ENCODE measurements around the gene OR52N4.
"Not testable (repeated sequence)": the region's sequence is repeated elsewhere in the genome, so short reads cannot be mapped to it uniquely, and the experiment has no call there.

OR52N4 gene

DNA sequence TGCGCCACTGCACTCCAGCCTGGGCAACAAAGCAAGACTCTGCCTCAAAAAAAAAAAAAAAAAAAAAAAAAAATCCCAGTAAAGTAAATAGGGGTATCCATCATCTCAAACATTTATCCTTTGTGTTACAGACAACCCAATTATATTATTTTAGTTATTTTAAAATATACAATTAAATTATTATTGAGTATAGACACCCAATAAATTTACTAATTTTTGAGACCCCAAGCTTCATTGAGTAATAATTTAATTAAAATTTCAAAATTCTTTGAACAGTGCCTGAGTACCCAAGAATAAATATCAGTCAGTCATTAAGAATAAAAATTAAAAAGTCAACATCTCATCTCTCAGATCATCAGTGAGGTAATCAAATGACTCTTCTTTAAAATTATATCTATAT is at the start of gene OR52N4:
Gene OR52N4 (plus strand): TSS at position 301 of the 400 bp plus-strand sequence. CDS start 498 bp downstream, outside the sequence.
- no peak for DNase-seq

DNA sequence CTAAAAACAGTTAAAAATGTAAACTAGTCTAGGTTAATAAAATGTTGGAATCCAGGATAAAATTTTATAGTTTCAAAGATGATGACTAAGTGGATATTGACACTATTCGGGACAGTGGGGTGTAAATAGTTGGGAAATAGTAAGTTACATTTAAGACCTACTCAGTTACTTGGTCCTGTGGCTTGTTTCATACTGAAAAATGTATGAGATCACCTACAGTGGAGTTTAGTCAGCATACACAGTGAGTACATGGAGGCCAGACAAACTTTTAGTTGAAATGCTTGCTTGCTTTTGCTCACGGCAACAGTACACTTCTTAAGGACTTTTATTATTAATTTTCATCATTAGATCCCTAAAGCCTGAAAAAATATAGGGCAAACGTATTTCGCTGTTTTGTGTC is 48.4 kb upstream of the OR52N4 start:
- no peak for DNase-seq

DNA sequence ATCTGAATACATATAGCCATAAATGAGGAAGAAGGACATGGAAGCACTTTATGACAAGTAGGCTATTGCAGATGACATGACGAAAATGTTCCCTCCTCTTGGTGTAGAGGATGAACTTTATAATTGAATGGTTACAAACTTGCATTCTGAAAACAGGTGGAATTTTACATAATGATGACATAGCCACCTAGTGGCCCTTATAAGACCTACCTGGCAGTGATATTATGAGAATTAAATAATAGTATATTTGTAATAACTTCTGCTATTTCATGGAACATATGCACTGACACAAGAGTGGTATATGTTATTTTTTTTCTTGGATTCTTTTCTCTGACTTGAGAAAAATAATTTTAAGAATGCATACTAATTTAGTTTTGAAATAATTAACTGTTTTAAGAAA is 41.5 kb upstream of the OR52N4 start:
- DNase-seq = no peak

DNA sequence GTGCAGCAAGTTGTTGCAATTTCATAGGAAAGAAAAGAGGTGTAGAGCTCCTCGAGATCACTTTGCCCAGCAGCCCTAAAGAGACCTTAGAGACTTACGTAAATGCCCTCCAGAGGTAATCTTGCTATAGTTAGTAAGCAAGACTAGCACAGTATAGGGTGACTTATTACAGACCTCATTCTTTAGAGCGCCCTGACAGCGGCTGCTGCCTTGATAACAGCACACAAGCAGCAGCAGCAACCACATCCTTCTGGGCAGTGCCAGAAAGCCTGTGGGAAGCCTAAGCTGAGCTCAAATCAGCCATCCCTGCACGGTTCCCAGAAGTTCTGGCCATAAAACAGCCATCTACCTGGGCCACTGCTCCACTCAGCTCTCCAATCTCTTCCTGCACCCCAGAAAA is 40.3 kb upstream of the OR52N4 start:
- DNase-seq = no peak

DNA sequence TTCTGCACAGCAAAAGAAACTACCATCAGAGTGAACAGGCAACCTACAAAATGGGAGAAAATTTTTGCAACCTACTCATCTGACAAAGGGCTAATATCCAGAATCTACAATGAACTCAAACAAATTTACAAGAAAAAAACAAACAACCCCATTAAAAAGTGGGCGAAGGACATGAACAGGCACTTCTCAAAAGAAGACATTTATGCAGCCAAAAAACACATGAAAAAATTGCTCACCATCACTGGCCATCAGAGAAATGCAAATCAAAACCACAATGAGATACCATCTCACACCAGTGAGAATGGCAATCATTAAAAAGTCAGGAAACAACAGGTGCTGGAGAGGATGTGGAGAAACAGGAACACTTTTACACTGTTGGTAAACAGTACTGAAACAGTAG is 37.5 kb upstream of the OR52N4 start:
- not testable (repeated sequence) for DNase-seq

DNA sequence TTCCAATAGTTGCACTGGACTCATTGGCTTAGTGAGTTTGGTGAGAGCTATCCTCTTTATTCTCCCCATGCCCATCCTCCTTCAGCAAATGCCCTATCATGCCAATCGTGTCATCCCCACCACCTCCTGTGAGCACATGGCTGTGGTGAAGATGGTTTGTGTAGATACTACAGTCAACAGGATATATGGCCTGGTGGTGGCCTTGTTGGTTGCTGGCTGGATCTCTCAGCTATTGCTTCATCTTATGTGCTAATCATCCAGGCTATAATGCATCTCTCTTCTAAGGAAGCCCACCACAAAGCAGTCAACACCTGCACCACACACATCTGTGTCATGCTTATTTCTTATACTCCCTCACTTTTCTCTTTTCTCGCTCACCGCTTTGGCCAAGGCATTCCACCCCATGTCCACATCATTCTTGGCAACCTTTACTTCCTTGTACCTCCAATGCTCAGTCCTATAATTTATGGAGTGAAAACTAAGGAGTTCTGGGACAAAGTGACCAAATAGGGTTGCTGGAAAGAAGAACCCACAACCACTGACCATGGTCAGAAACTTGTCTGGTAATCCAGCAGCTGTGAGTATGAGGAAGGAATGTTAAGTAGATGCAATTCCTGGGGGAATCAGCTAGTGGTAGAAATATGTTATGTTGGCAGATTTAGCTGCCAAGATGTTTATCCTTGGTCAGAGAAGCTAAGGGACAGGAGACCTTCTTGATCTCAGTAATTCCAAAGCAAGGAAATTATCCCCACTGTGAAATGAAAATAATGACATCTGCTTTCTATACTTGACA is 34.1 kb upstream of the OR52N4 start:
- no peak for DNase-seq

DNA sequence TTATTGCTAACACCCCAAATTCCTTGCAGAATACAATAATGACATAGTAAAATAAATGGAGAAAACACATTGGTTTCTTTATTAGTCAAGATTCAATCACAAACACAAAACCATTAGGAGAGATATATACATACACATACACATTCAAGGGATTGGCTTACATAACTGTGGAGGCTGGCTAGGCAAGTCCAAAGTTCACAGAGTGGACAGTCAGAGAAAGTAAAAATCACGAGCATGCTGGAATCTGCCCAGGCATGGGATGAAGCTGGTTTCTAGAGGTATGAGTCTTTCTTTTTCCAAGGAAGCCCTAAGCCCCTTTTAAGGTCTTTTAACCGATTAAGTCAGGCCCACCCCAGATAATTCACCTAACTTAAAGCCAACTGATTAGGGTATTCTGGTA is 31.4 kb upstream of the OR52N4 start:
- DNase-seq = no peak

DNA sequence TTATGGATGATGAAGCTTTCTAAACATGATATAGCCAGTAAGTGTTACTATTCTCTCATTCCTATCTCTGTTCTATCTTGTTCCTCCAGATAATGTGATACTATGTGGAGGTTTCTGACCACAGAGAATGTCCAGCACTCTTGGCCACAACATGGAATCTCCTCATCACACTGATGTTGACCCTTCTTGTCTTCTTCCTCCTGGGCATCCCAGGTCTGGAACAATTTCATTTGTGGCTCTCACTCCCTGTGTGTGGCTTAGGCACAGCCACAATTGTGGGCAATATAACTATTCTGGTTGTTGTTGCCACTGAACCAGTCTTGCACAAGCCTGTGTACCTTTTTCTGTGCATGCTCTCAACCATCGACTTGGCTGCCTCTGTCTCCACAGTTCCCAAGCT is 27.7 kb upstream of the OR52N4 start:
- DNase-seq = no peak

DNA sequence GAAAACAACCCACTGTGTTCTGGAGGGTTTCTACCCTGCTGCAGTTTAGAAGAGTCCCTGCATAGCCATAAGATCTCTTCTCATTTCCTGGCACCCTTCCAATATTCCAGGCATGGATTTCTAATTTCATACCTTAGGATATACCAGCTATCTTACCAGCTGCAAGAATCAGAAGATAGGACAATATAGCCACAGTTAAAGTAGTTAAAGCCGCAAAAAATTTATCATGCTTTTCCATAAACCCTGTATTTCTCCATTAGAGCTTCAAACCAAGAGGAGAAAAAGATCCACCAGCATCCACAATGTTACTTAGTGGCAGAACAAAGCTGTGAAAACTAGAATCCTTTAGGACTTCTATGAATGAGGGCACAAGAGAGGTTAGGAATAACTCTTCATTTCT is 26.4 kb upstream of the OR52N4 start:
- no peak for DNase-seq

DNA sequence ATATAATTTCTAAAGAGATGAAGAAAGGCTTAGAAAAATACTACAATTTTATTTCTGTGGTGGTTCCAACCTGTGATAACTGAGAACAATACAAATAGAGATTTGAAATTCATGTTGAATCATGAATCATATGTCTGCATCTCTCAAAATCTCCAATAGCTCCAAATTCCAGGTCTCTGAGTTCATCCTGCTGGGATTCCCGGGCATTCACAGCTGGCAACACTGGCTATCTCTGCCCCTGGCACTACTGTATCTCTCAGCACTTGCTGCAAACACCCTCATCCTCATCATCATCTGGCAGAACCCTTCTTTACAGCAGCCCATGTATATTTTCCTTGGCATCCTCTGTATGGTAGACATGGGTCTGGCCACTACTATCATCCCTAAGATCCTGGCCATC is 17.6 kb upstream of the OR52N4 start, which contains the start of gene OR56B1:
Gene OR56B1 (plus strand): TSS at position 53 of the 400 bp plus-strand sequence. CDS start 69 bp downstream, at position 122.
- DNase-seq = no peak

DNA sequence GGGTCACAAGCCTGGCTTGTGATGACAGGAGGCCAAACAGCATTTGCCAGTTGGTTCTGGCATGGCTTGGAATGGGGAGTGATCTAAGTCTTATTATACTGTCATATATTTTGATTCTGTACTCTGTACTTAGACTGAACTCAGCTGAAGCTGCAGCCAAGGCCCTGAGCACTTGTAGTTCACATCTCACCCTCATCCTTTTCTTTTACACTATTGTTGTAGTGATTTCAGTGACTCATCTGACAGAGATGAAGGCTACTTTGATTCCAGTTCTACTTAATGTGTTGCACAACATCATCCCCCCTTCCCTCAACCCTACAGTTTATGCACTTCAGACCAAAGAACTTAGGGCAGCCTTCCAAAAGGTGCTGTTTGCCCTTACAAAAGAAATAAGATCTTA is 17.0 kb upstream of the OR52N4 start:
- DNase-seq = no peak

DNA sequence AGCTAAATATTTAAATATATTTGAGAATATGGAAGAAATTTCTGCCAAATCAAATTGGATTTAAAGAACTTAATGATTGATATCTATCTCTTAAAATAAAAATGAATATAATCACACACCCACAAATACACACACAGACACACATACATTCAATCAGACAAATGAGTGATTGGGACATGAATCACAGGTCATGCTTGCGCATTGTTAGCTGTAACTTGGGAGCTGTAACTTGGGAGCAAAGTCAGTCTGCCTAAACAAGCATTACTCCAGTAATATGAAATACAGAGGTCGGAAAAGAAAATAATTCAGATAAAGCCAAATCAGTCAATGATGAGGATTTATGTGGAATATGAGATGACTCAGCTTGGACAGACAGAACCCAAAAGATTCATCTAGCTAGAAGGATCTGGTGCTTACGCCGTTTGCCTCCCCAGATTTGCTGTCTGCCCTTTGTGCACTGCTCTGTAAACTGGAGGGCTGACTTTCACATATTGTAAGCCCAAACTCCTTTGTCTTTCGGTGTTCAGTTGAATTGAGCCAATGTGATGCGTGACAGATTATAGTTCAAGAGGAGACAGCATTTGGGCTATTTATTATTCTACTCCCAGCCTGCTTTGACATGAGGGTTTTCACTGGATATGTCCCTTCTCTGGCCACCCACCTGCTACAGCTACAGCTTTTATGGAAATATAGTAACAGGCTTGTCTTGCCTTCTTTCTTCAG is 16.2 kb upstream of the OR52N4 start:
- no peak for DNase-seq

DNA sequence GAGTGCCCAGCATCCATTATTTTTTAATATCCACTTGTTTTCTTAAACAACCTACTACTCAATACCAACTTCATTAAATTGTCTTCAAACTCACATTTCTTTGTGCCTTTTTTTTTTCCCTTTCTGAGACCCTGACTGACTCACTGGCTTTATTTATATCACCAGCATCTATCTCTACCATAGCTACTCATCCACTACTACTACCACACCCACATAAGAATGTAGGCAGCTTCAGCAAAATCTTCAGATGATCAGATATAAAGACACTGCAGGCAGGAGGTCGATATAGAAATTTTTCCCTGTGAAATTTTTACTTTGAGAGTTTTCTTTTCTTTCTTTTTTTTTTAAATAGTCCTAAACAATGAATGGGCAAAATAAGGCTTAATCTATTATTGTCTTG is 15.6 kb upstream of the OR52N4 start:
- DNase-seq = no peak

DNA sequence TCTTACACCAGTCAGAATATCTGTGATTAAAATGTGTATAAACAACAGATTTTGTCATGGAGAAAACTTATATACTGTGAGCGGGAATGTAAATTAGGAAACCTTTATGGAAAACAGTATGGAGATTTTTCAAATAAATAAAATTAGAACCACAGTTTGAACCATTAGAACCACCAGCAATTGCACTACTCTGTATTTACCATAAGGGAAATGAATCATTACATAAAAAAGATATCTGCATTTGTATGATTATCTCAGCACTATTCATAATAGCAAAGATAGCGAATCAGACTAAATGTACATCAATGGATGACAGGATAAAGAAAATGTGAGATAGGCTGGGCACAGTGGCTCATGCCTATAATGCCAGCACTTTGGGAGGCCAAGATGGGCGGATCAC is 7.4 kb upstream of the OR52N4 start:
- no peak for DNase-seq

DNA sequence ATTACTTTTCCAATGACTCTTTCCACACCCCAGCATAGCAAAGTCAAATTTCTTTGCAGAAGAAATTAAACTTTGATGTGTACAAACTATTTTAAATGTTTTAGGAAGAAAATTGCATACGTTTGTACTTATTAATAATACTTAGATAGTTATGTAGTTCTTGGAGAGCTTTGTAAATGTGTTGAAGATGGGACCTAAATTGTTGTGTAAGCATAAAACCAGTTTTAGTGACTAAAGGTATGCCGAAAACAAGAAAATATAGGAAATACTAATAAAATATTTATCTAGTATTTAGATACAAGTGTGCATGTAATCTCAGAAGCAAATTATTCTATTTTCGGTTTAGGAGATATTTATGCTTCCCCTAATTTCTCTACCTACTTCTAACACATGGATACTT is 4.2 kb upstream of the OR52N4 start:
- no peak for DNase-seq

DNA sequence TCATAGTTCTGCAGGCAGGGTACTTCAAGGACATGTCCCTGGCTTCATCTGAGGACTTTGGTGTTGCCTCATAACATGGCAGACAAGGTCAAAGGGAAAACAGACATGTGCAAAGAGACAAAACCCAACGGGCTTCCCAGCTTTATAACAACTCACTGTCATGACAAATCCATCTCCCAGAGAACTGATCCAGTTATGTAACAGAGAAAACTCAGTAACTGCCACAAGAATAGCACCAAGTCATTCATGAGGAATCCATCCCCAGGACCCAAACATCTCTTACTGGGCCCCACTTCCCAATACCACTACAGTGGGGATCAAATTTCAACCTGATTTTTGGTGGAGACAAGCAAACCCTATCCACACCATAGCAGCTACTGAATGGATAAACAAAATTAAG is 13.0 kb downstream of the OR52N4 start:
- DNase-seq = no peak

DNA sequence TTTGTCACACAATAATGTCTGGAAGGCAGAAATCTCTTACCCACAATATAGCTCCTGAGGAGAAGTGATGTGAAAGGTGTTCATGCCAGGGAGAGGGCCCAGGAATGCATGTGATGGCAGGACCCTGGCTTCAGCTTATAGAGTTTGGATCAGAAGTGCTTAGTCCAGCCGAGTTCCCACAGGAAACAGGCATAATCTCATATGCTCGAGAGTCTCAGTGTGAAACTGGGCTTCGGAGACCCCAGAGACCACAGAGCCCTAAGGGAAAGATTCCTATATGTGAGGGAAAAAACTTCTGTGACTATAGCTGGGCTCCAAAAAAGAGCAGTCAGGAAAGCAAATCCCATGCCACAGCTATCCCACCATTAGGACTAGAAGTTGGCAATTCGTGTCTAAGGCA is 29.2 kb downstream of the OR52N4 start, which contains the start of gene OR52N5:
Gene OR52N5 (minus strand): TSS at position 101 of the 400 bp plus-strand sequence. CDS start 4,721 bp downstream, outside the sequence.
- DNase-seq = no peak

DNA sequence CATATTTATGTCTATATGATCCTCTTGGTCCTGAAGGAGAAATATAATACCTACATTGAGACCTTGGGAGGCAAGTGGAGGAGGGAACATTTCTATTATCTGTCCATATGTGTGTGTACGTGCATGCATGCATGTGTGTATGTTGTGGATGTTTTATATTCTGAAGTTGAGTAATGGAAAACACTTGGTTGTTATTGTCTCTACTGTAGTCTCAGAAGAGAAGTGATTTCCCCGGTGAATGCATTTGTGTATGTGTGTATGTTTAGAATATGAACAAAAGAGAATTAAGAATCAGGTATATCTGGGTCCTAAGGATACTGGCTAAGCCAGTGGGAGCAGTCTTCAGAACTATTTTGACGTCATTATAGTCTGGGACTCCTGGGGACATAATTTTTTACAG is 37.1 kb downstream of the OR52N4 start, which contains the start of gene OR52N1:
Gene OR52N1 (minus strand): TSS at position 101 of the 400 bp plus-strand sequence. CDS start 2,449 bp downstream, outside the sequence.
- no peak for DNase-seq

DNA sequence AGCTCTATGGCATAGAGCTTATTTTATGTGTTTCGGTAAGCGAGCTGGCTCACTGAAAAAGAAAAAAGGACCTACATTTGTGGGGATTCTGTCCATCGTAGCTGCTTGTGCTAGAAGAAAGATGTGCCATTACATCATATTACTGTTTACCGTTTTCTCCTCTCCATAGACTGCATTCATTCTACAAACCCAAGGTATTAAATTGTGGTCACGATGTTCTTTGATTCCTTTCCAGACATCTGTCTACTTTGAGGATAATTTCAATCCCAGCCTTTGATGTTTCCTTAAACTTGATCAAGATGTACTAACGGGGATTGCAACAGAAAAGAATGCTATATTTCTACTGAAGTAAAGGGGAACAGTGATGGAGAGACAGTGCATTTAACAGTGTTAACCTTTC is 42.5 kb downstream of the OR52N4 start:
- no peak for DNase-seq

DNA sequence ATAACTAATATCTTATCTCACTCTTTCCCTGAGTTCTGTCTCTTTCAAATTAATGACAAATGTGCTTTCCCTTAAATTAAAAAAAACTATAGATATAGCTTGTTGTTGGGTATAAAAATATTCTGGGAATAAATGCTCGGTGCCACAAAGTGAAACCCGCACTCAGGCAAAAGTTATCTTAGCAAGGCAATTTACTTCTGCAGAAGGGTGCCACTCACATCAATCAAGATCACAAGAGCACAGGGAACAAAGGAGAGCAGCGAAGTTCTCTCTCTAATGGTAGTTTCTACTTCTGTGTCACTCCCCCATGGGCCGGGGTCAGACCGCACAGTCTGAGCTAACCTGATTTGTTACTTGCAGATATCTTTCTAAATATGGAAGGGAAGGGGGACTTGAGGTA is 49.9 kb downstream of the OR52N4 start:
- no peak for DNase-seq

Data from NCI-H1694 treated with DMSO at 0.1 percent for 48 hours (cell line).